IPS-11a (cell line): Measurements from ENCODE around the gene OSBPL5.

Experiments used
- H3K4me3 ChIP-seq: one replicate; pipeline ENCODE4 v1.5.1; 2013; ENCODE audit warnings: low read depth, low read length, control low read depth

Gene OSBPL5

GRCh38 chr11:3105791-3106735 is 59.0 kb downstream of the OSBPL5 start:
- H3K4me3 ChIP-seq, result no peak overlapping the region

GRCh38 chr11:3104961-3105790 is 59.9 kb downstream of the OSBPL5 start:
- no peak overlapping the region for H3K4me3 ChIP-seq

- H3K4me3 ChIP-seq, result no peak overlapping the region
Measured at GRCh38 chr11:3104051-3104714, 60.9 kb downstream of the OSBPL5 start.

- H3K4me3 ChIP-seq, result no peak overlapping the region
Measured at GRCh38 chr11:3103076-3103475, 62.0 kb downstream of the OSBPL5 start.

- H3K4me3 ChIP-seq, result no peak overlapping the region
Measured at GRCh38 chr11:3102641-3102921, 62.5 kb downstream of the OSBPL5 start.

GRCh38 chr11:3101921-3102640 is 63.0 kb downstream of the OSBPL5 start:
- H3K4me3 ChIP-seq, result no peak overlapping the region

- no peak overlapping the region for H3K4me3 ChIP-seq
Measured at GRCh38 chr11:3099178-3099577, 65.9 kb downstream of the OSBPL5 start.

GRCh38 chr11:3096909-3097530 is 68.1 kb downstream of the OSBPL5 start:
- H3K4me3 ChIP-seq, result no peak overlapping the region

GRCh38 chr11:3095712-3096361 is 69.3 kb downstream of the OSBPL5 start:
- no peak overlapping the region for H3K4me3 ChIP-seq

GRCh38 chr11:3094223-3094824 is 70.8 kb downstream of the OSBPL5 start:
- no peak overlapping the region for H3K4me3 ChIP-seq

- H3K4me3 ChIP-seq, result no peak overlapping the region
Measured at GRCh38 chr11:3093281-3094191, 71.6 kb downstream of the OSBPL5 start.

- H3K4me3 ChIP-seq, result no peak overlapping the region
Measured at GRCh38 chr11:3092603-3093141, 72.4 kb downstream of the OSBPL5 start.

- H3K4me3 ChIP-seq, result no peak overlapping the region
Measured at GRCh38 chr11:3091846-3092602, 73.1 kb downstream of the OSBPL5 start.

GRCh38 chr11:3091081-3091845 is 73.8 kb downstream of the OSBPL5 start:
- no peak overlapping the region for H3K4me3 ChIP-seq

- H3K4me3 ChIP-seq, result no peak overlapping the region
Measured at GRCh38 chr11:3090096-3090901, 74.8 kb downstream of the OSBPL5 start.
